H1 (cell line): ENCODE results near the gene EFCAB13. TPM values are rescaled to one million over a fixed set of nuclear protein-coding genes. Genes with fewer than 3 reads are reported as not detected.

Source experiments
- CTCF ChIA-PET: fragments of 300-600 bp; sonication (Branson Sonifier 250); formaldehyde crosslinking; loops from one replicate; lab custom pipeline; 2021; ENCODE audit not compliant: partially characterized antibody; lab: Charles Lee
- POLR2A ChIA-PET: fragments of 300-600 bp; sonication (Branson Sonifier 250); formaldehyde crosslinking; loops from one replicate; lab custom pipeline; 2021; ENCODE audit warnings: inconsistent platforms; ENCODE audit not compliant: partially characterized antibody; lab: Charles Lee
- DNase-seq, 2 experiments: peaks; one replicate each; pipeline versions ENCODE4 v3.0.0 to v3.0.0-alpha.2; 2010 to 2022; ENCODE audit warnings: low spot score in 2 of 2, low read depth in 1 of 2, mixed read lengths in 1 of 2
- FAIRE-seq: peaks from 2 replicates; lab custom pipeline; 2011; peaks lifted over from hg19 to GRCh38; lab: Jason Lieb, UNC
- H2AFZ ChIP-seq: 2 replicates; pipeline ENCODE4 v1.8.1; 2012; ENCODE audit warnings: low read length, inconsistent platforms
- H2AK5ac ChIP-seq: 2 replicates; pipeline ENCODE4 v1.6.1; 2013; ENCODE audit warnings: low read depth, low read length
- H2BK120ac ChIP-seq: replicated peaks from 2 replicates; pipeline ENCODE3; 2013; ENCODE audit warnings: low read depth, low read length, inconsistent platforms
- H2BK12ac ChIP-seq: 2 replicates; pipeline ENCODE4 v1.6.1; 2013; ENCODE audit warnings: low read depth, low read length
- H2BK15ac ChIP-seq: 2 replicates; pipeline ENCODE4 v1.6.1; 2013; ENCODE audit warnings: low read length
- H2BK20ac ChIP-seq: 2 replicates; pipeline ENCODE4 v1.6.1; 2013; ENCODE audit warnings: low read length
- H2BK5ac ChIP-seq: 2 replicates; pipeline ENCODE4 v1.6.1; 2013; ENCODE audit warnings: low read depth, low read length
- H3K14ac ChIP-seq: 2 replicates; pipeline ENCODE4 v1.6.1; 2013; ENCODE audit warnings: inconsistent platforms; ENCODE audit not compliant: insufficient read length
- H3K18ac ChIP-seq: 2 replicates; pipeline ENCODE4 v1.6.1; 2013; ENCODE audit warnings: low read length; ENCODE audit errors: extremely low read depth
- H3K23ac ChIP-seq: 2 replicates; pipeline ENCODE4 v1.6.1; 2013; ENCODE audit warnings: inconsistent platforms; ENCODE audit not compliant: insufficient read length
- H3K23me2 ChIP-seq: 2 replicates; pipeline ENCODE4 v1.6.1; 2013; ENCODE audit warnings: low read depth, low read length
- H3K27ac ChIP-seq: 2 replicates; pipeline ENCODE4 v1.6.1; 2011; ENCODE audit warnings: low read depth, low read length, inconsistent platforms
- H3K27me3 ChIP-seq, 4 experiments: replicated peaks in 1 of 4; 1 replicate in 1 of 4; 2 replicates in 3 of 4; pipeline versions ENCODE4 v1.6.1 to v1.8.1; 2011 to 2013; ENCODE audit warnings: low read length in 3 of 4, mild to moderate bottlenecking in 3 of 4, inconsistent platforms in 2 of 4, mixed read lengths in 2 of 4, moderate library complexity in 1 of 4; ENCODE audit not compliant: control insufficient read depth in 3 of 4, insufficient read depth in 3 of 4; ENCODE audit errors: extremely low read depth in 1 of 4
- H3K36me3 ChIP-seq, 4 experiments: 2 replicates each; pipeline versions ENCODE4 v1.6.1 to v1.8.1; 2011 to 2013; ENCODE audit warnings: mild to moderate bottlenecking in 4 of 4, low read length in 3 of 4, moderate library complexity in 2 of 4, control low read depth in 1 of 4, inconsistent platforms in 1 of 4; ENCODE audit not compliant: insufficient read depth in 4 of 4, control insufficient read depth in 2 of 4
- H3K4ac ChIP-seq: replicated peaks from 2 replicates; pipeline ENCODE3; 2013; ENCODE audit warnings: low read length, low read depth, mixed read lengths, inconsistent platforms; ENCODE audit not compliant: insufficient read length
- H3K4me1 ChIP-seq, 4 experiments: replicated peaks in 1 of 4; 1 replicate in 1 of 4; 2 replicates in 3 of 4; pipeline versions ENCODE4 v1.6.1 to v1.8.1; 2011 to 2013; ENCODE audit warnings: low read length in 3 of 4, inconsistent platforms in 2 of 4, mixed read lengths in 1 of 4; ENCODE audit not compliant: insufficient read depth in 4 of 4, control insufficient read depth in 3 of 4
- H3K4me2 ChIP-seq, 2 experiments: 2 replicates each; pipeline versions ENCODE4 v1.6.1 to v1.8.1; 2011 to 2013; ENCODE audit warnings: low read depth in 2 of 2, low read length in 2 of 2, control low read depth in 1 of 2, inconsistent platforms in 1 of 2, mild to moderate bottlenecking in 1 of 2; ENCODE audit not compliant: insufficient read depth in 1 of 2
- H3K4me3 ChIP-seq, 4 experiments: fragments of 200-600, 300-600 bp in 1 of 4; sonication (generic), shearing (Covaris generic), sonication (Bioruptor Twin) in 1 of 4; 2 replicates each; pipeline versions ENCODE4 v1.5.1 to v1.8.1; 2011 to 2016; ENCODE audit warnings: low read length in 4 of 4, low read depth in 3 of 4, control low read depth in 2 of 4, inconsistent platforms in 2 of 4, mild to moderate bottlenecking in 2 of 4, mixed read lengths in 1 of 4, moderate library complexity in 1 of 4; ENCODE audit not compliant: insufficient read depth in 2 of 4; ENCODE audit errors: extremely low read depth in 1 of 4
- H3K56ac ChIP-seq: replicated peaks from 2 replicates; pipeline ENCODE3; 2013; ENCODE audit warnings: low read depth, mild to moderate bottlenecking, mixed read lengths, low read length, inconsistent platforms; ENCODE audit not compliant: insufficient read length
- H3K79me1 ChIP-seq: 2 replicates; pipeline ENCODE4 v1.6.1; 2013; ENCODE audit warnings: low read depth, low read length, control low read depth
- H3K79me2 ChIP-seq, 2 experiments: 2 replicates each; pipeline versions ENCODE4 v1.6.1 to v1.8.1; 2012 to 2013; ENCODE audit warnings: low read length in 2 of 2, mild to moderate bottlenecking in 2 of 2, inconsistent platforms in 1 of 2; ENCODE audit not compliant: insufficient read depth in 2 of 2, control insufficient read depth in 1 of 2
- H3K9ac ChIP-seq, 4 experiments: replicated peaks in 1 of 4; 1 replicate in 1 of 4; 2 replicates in 3 of 4; pipeline versions ENCODE4 v1.6.1 to v1.8.1; 2011 to 2013; ENCODE audit warnings: low read depth in 3 of 4, low read length in 3 of 4, control low read depth in 2 of 4, mild to moderate bottlenecking in 2 of 4, moderate library complexity in 2 of 4, inconsistent platforms in 1 of 4; ENCODE audit errors: extremely low read depth in 1 of 4
- H3K9me3 ChIP-seq, 2 experiments: 2 replicates each; pipeline versions ENCODE4 v1.6.1 to v1.8.1; 2012 to 2013; ENCODE audit warnings: mild to moderate bottlenecking in 2 of 2, moderate library complexity in 2 of 2, control low read depth in 1 of 2, inconsistent platforms in 1 of 2, low read depth in 1 of 2, low read length in 1 of 2, mixed read lengths in 1 of 2; ENCODE audit not compliant: insufficient read depth in 2 of 2
- H4K20me1 ChIP-seq, 2 experiments: replicated peaks in 1 of 2; 2 replicates each; pipeline versions ENCODE3 to v1.8.1; 2011 to 2013; ENCODE audit warnings: inconsistent platforms in 2 of 2, low read length in 2 of 2, mild to moderate bottlenecking in 1 of 2; ENCODE audit not compliant: insufficient read depth in 2 of 2, control insufficient read depth in 1 of 2
- H4K5ac ChIP-seq: 2 replicates; pipeline ENCODE4 v1.6.1; 2013; ENCODE audit warnings: low read length, low read depth, mixed read lengths, inconsistent platforms; ENCODE audit not compliant: insufficient read length
- H4K8ac ChIP-seq: 2 replicates; pipeline ENCODE4 v1.8.0; 2013; ENCODE audit warnings: mild to moderate bottlenecking, moderate library complexity, low read length, inconsistent platforms; ENCODE audit not compliant: insufficient read depth; ENCODE audit errors: extremely low read depth
- H4K91ac ChIP-seq: replicated peaks from 2 replicates; pipeline ENCODE3; 2013; ENCODE audit warnings: low read length, mixed read lengths, inconsistent platforms; ENCODE audit not compliant: insufficient read length
- CBX8 ChIP-seq: fragments of 300-800, 300-1000 bp; sonication (generic); IDR thresholded peaks from 2 replicates; pipeline ENCODE4 v1.7.1; 2016; ENCODE audit warnings: low read depth, low read length, borderline replicate concordance
- JUND ChIP-seq: IDR thresholded peaks from 2 replicates; pipeline ENCODE4 v1.6.1; 2011; ENCODE audit warnings: mild to moderate bottlenecking, improper control_type of control experiment, low read length
- NRF1 ChIP-seq: IDR thresholded peaks from 2 replicates; pipeline ENCODE4 v1.6.1; 2011; ENCODE audit warnings: mild to moderate bottlenecking, low read depth, low read length, improper control_type of control experiment
- POU5F1 ChIP-seq: IDR thresholded peaks from 2 replicates; pipeline ENCODE4 v1.6.1; 2011; ENCODE audit warnings: low read depth, mild to moderate bottlenecking, low read length, moderate library complexity
- RBBP5 ChIP-seq: IDR thresholded peaks from 2 replicates; pipeline ENCODE4 v1.7.1; 2012; ENCODE audit warnings: low read depth, mild to moderate bottlenecking, inconsistent platforms, low read length, moderate library complexity, borderline replicate concordance
- RFX5 ChIP-seq: IDR thresholded peaks from 2 replicates; pipeline ENCODE4 v1.6.1; 2011; ENCODE audit warnings: low read depth, low read length, improper control_type of control experiment, borderline replicate concordance
- SAP30 ChIP-seq: fragments of 300-600 bp; sonication (generic); IDR thresholded peaks from 2 replicates; pipeline ENCODE4 v1.7.1; 2012; ENCODE audit warnings: low read length, moderate library complexity, mild to moderate bottlenecking, inconsistent platforms; ENCODE audit not compliant: insufficient read depth, insufficient replicate concordance
- SP4 ChIP-seq: IDR thresholded peaks from 2 replicates; pipeline ENCODE4 v1.6.1; 2012; ENCODE audit warnings: low read length, inconsistent platforms
- TAF1 ChIP-seq: IDR thresholded peaks from 2 replicates; pipeline ENCODE4 v1.6.1; 2011; ENCODE audit warnings: mild to moderate bottlenecking, low read depth, low read length
- TCF12 ChIP-seq: IDR thresholded peaks from 2 replicates; pipeline ENCODE4 v1.6.1; 2011; ENCODE audit warnings: low read depth, mild to moderate bottlenecking, low read length
- USF2 ChIP-seq: IDR thresholded peaks from 2 replicates; pipeline ENCODE4 v1.6.1; 2011; ENCODE audit warnings: low read length, improper control_type of control experiment
- WGBS, 2 experiments: shearing (Covaris generic) in 1 of 2; methylation state at CpG; one replicate each; pipeline versions ENCODE4 v1.1.6 to v1.1.7; 2013 to 2015; ENCODE audit warnings: low lambda C conversion rate in 2 of 2, mixed read lengths in 2 of 2, inconsistent platforms in 1 of 2, low coverage in 1 of 2, missing lambda C conversion rate in 1 of 2; ENCODE audit not compliant: insufficient replicate concordance in 2 of 2, insufficient coverage in 1 of 2, insufficient read length in 1 of 2; ENCODE audit errors: extremely low coverage in 1 of 2, missing lambda C conversion rate in 1 of 2; 5-methylcytosine and 5-hydroxymethylcytosine counted together
- polyA plus RNA-seq, 7 experiments: library from polyadenylated mRNA; depleted of rRNA in 3 of 7; stranded (reverse) in 5 of 7; unstranded in 2 of 7; fragments of >200 nt in 5 of 7; fragments of 200-250 nt in 2 of 7; gene quantifications; 1 replicate in 5 of 7; 2 replicates in 1 of 7; 4 replicates in 1 of 7; pipeline versions ENCODE4 v1.2.1 to v1.2.3, GENCODE V29; 2011 to 2013; ENCODE audit warnings: missing spikeins in 2 of 7, mixed read lengths in 2 of 7
- total RNA-seq: library from RNA; stranded (reverse); fragmentation: NEBNext Ultra II Directional; extraction: Animal tissue kit (Norgen Biotek cat#: 25700); gene quantifications from 2 replicates; pipeline ENCODE4 v1.2.1, GENCODE V29; 2021

The EFCAB13 gene
- total and polyA plus RNA-seq, 2 of the 8 experiments (the other 6 are each of a cell fraction or from before 2014, with no cell fraction given): 0.12 to 2.0 TPM

- no peak overlapping the region for H4K5ac ChIP-seq
- TF ChIP-seq POU5F1 (no peak), JUND (no peak), NRF1 (no peak), USF2 (no peak), SP4 (no peak), RBBP5 (no peak), SAP30 (no peak), TAF1 (no peak), TCF12 (no peak), RFX5 (no peak), CBX8 (no peak)
- no peak overlapping the region for H3K56ac ChIP-seq
- no peaks in the 10 kb centered on the region for H3K79me1 ChIP-seq
- H2BK20ac ChIP-seq: no peak overlapping the region
- H2AFZ ChIP-seq: no peak overlapping the region
- H3K27ac ChIP-seq: no peak overlapping the region
- CTCF ChIA-PET: no interaction called here
- H4K8ac ChIP-seq: no peak overlapping the region
- no peak overlapping the region for H3K4me2 ChIP-seq
- H2BK15ac ChIP-seq: no peak overlapping the region
- H3K4me1 ChIP-seq: no peaks in the 10 kb centered on the region
- no peaks in the 10 kb centered on the region for H3K27me3 ChIP-seq
- no peaks in the 10 kb centered on the region for H4K20me1 ChIP-seq
- H3K23me2 ChIP-seq: no peaks in the 10 kb centered on the region
- no peak overlapping the region for H3K23ac ChIP-seq
- 100% methylated on average over 1 of the region's 1 CpG; no CpG with 5 or more reads in 1 of the 2 experiments for whole genome bisulfite sequencing, 2 experiments
- H2AK5ac ChIP-seq: no peak overlapping the region
- H3K4ac ChIP-seq: no peak overlapping the region
- POLR2A ChIA-PET: no interaction called here
- DNase-seq (no peak), FAIRE-seq (no peak)
- H3K18ac ChIP-seq: no peak overlapping the region
- no peak overlapping the region for H2BK12ac ChIP-seq
- no peak overlapping the region for H3K9ac ChIP-seq
- no peak overlapping the region for H2BK5ac ChIP-seq
- no peak overlapping the region for H4K91ac ChIP-seq
- no peak overlapping the region for H3K4me3 ChIP-seq
- H3K79me2 ChIP-seq: no peaks in the 10 kb centered on the region
- no peak overlapping the region for H3K14ac ChIP-seq
- H2BK120ac ChIP-seq: no peak overlapping the region
- H3K36me3 ChIP-seq: no peaks in the 10 kb centered on the region
- no peaks in the 10 kb centered on the region for H3K9me3 ChIP-seq
These were observed 19.6 kb upstream of the EFCAB13 start for GRCh38 chr17:47304186-47304585.
